H9 (cell line): ENCODE measurements around the gene PDCL3. TPM values are rescaled to one million over a fixed set of nuclear protein-coding genes. Genes with fewer than 3 reads are reported as not detected.

Experiments
- DNase-seq: peaks from one replicate; pipeline ENCODE4 v3.0.0-alpha.2; 2017
- H2AFZ ChIP-seq: one replicate; pipeline ENCODE4 v1.6.1; 2013; ENCODE audit warnings: mild to moderate bottlenecking, low read length, control low read depth, moderate library complexity
- H2AK5ac ChIP-seq: 2 replicates; pipeline ENCODE4 v1.6.1; 2013; ENCODE audit warnings: low read length, control low read depth, mixed read lengths; ENCODE audit not compliant: insufficient read length
- H2BK120ac ChIP-seq: one replicate; pipeline ENCODE4 v1.6.1; 2013; ENCODE audit warnings: low read depth, mild to moderate bottlenecking, low read length, control low read depth, inconsistent platforms; ENCODE audit not compliant: poor library complexity, severe bottlenecking
- H2BK12ac ChIP-seq: 2 replicates; pipeline ENCODE4 v1.6.1; 2013; ENCODE audit warnings: low read length, control low read depth, mixed read lengths, low read depth; ENCODE audit not compliant: insufficient read length
- H2BK15ac ChIP-seq: 2 replicates; pipeline ENCODE4 v1.6.1; 2013; ENCODE audit warnings: low read depth, low read length, control low read depth
- H2BK20ac ChIP-seq: one replicate; pipeline ENCODE4 v1.6.1; 2013; ENCODE audit warnings: low read depth, mild to moderate bottlenecking, low read length, control low read depth, inconsistent platforms; ENCODE audit not compliant: poor library complexity, severe bottlenecking
- H2BK5ac ChIP-seq: 2 replicates; pipeline ENCODE4 v1.6.1; 2013; ENCODE audit warnings: low read length, control low read depth, mixed read lengths; ENCODE audit not compliant: insufficient read length
- H3K14ac ChIP-seq: 2 replicates; pipeline ENCODE4 v1.6.1; 2013; ENCODE audit warnings: low read length, control low read depth; ENCODE audit not compliant: insufficient read depth
- H3K18ac ChIP-seq: 2 replicates; pipeline ENCODE4 v1.6.1; 2013; ENCODE audit warnings: low read depth, mild to moderate bottlenecking, mixed read lengths, low read length, control low read depth; ENCODE audit not compliant: insufficient read length
- H3K23ac ChIP-seq: 2 replicates; pipeline ENCODE4 v1.6.1; 2013; ENCODE audit warnings: low read length, control low read depth, mixed read lengths, low read depth; ENCODE audit not compliant: insufficient read length
- H3K23me2 ChIP-seq: 2 replicates; pipeline ENCODE4 v1.6.1; 2013; ENCODE audit warnings: low read depth, mild to moderate bottlenecking, mixed read lengths, low read length, control low read depth; ENCODE audit not compliant: insufficient read length, poor library complexity, severe bottlenecking
- H3K27ac ChIP-seq: 2 replicates; pipeline ENCODE4 v1.5.1; 2013; ENCODE audit warnings: low read length, control low read depth, mixed read lengths, low read depth; ENCODE audit not compliant: insufficient read length
- H3K27me3 ChIP-seq: 2 replicates; pipeline ENCODE4 v1.6.1; 2013; ENCODE audit warnings: low read length, control low read depth, inconsistent platforms; ENCODE audit not compliant: insufficient read depth
- H3K4ac ChIP-seq: 2 replicates; pipeline ENCODE4 v1.6.1; 2013; ENCODE audit warnings: low read depth, mild to moderate bottlenecking, control low read depth, inconsistent platforms, low read length, moderate library complexity
- H3K4me1 ChIP-seq: 2 replicates; pipeline ENCODE4 v1.6.1; 2013; ENCODE audit warnings: low read length, control low read depth, inconsistent platforms; ENCODE audit not compliant: insufficient read depth
- H3K4me2 ChIP-seq: 2 replicates; pipeline ENCODE4 v1.6.1; 2013; ENCODE audit warnings: low read length, control low read depth, mixed read lengths; ENCODE audit not compliant: insufficient read length, insufficient read depth
- H3K56ac ChIP-seq: 2 replicates; pipeline ENCODE4 v1.6.1; 2013; ENCODE audit warnings: low read depth, mild to moderate bottlenecking, mixed read lengths, low read length, control low read depth; ENCODE audit not compliant: insufficient read length
- H3K79me1 ChIP-seq: 2 replicates; pipeline ENCODE4 v1.6.1; 2013; ENCODE audit warnings: low read depth, mild to moderate bottlenecking, moderate library complexity, low read length, control low read depth, inconsistent platforms; ENCODE audit not compliant: insufficient read depth, poor library complexity, severe bottlenecking
- H3K79me2 ChIP-seq: 2 replicates; pipeline ENCODE4 v1.6.1; 2013; ENCODE audit warnings: low read length, control low read depth, inconsistent platforms; ENCODE audit not compliant: insufficient read depth
- H3K9ac ChIP-seq: 2 replicates; pipeline ENCODE4 v1.6.1; 2013; ENCODE audit warnings: low read length, control low read depth, mixed read lengths; ENCODE audit not compliant: insufficient read length; ENCODE audit errors: extremely low read depth
- H3K9me3 ChIP-seq: one replicate; pipeline ENCODE4 v1.6.1; 2013; ENCODE audit warnings: low read depth, low read length, inconsistent platforms; ENCODE audit not compliant: control insufficient read depth
- H3T11ph ChIP-seq: one replicate; pipeline ENCODE4 v1.6.1; 2013; ENCODE audit warnings: mild to moderate bottlenecking, low read length, control low read depth, inconsistent platforms
- H4K20me1 ChIP-seq: one replicate; pipeline ENCODE4 v1.6.1; 2013; ENCODE audit not compliant: control insufficient read depth, insufficient read length, insufficient read depth
- H4K5ac ChIP-seq: 2 replicates; pipeline ENCODE4 v1.6.1; 2013; ENCODE audit warnings: low read depth, mild to moderate bottlenecking, mixed read lengths, low read length, control low read depth; ENCODE audit not compliant: insufficient read length
- H4K8ac ChIP-seq: replicated peaks from 2 replicates; pipeline ENCODE4 v1.6.1; 2013; ENCODE audit warnings: low read length, control low read depth, mixed read lengths, low read depth; ENCODE audit not compliant: insufficient read length
- H4K91ac ChIP-seq: 2 replicates; pipeline ENCODE4 v1.6.1; 2013; ENCODE audit warnings: low read depth, mild to moderate bottlenecking, moderate library complexity, mixed read lengths, low read length, control low read depth; ENCODE audit not compliant: insufficient read length
- H3K27ac Mint-ChIP-seq, 3 experiments: 2 replicates in 2 of 3; 3 replicates in 1 of 3; pipeline ENCODE4 v1.8.0; 2020 to 2021; ENCODE audit warnings: mixed read lengths in 3 of 3, mild to moderate bottlenecking in 1 of 3, moderate library complexity in 1 of 3
- H3K27me3 Mint-ChIP-seq: 2 replicates; pipeline ENCODE4 v1.8.0; 2021; ENCODE audit warnings: low read depth, mild to moderate bottlenecking, moderate library complexity, mixed read lengths
- H3K36me3 Mint-ChIP-seq, 3 experiments: 2 replicates in 2 of 3; 3 replicates in 1 of 3; pipeline ENCODE4 v1.8.0; 2020 to 2021; ENCODE audit warnings: low read depth in 3 of 3, mixed read lengths in 3 of 3; ENCODE audit not compliant: insufficient read depth in 1 of 3
- H3K4me1 Mint-ChIP-seq, 2 experiments: 2 replicates each; pipeline ENCODE4 v1.8.0; 2020; ENCODE audit warnings: mixed read lengths in 2 of 2
- H3K4me3 Mint-ChIP-seq, 2 experiments: 2 replicates in 1 of 2; 3 replicates in 1 of 2; pipeline ENCODE4 v1.8.0; 2020 to 2021; ENCODE audit warnings: mild to moderate bottlenecking in 2 of 2, mixed read lengths in 2 of 2, moderate library complexity in 1 of 2
- H3K9me3 Mint-ChIP-seq, 2 experiments: 2 replicates in 1 of 2; 3 replicates in 1 of 2; pipeline ENCODE4 v1.8.0; 2020; ENCODE audit warnings: mild to moderate bottlenecking in 2 of 2, mixed read lengths in 2 of 2, moderate library complexity in 1 of 2
- CTCF ChIP-seq: fragments of 200-600 bp; sonication (generic); conservative IDR thresholded peaks from 3 replicates; pipeline ENCODE4 v1.8.0; 2021; ENCODE audit warnings: antibody characterized with exemption, mild to moderate bottlenecking
- WGBS: extraction: QIAGEN DNeasy Blood & Tissue Kit; methylation state at CpG from one replicate; pipeline ENCODE4 v1.1.7; 2013; ENCODE audit warnings: missing lambda C conversion rate, low lambda C conversion rate, mixed read lengths; ENCODE audit not compliant: insufficient read length; ENCODE audit errors: extremely low coverage; 5-methylcytosine and 5-hydroxymethylcytosine counted together
- total RNA-seq: library from RNA; stranded (reverse); gene quantifications from 2 replicates; pipeline ENCODE4 v1.2.1, GENCODE V29; 2021

The PDCL3 gene
- total RNA-seq, 1 experiment from 2014 or later: 39.4 TPM

GRCh38 chr2:100589527-100589926, 26.7 kb downstream of the PDCL3 start:
- H3K9me3 ChIP-seq: no peaks in the 10 kb centered on the region
- no peak overlapping the region for H3K4me2 ChIP-seq
- no CpG with 5 or more reads among the region's 3 CpGs for WGBS
- H2AFZ ChIP-seq: no peak overlapping the region
- no peaks in the 10 kb centered on the region for H3K79me2 ChIP-seq
- no peak overlapping the region for H4K5ac ChIP-seq
- no peaks in the 10 kb centered on the region for H3K27me3 ChIP-seq
- no peaks in the 10 kb centered on the region for H3K4me1 Mint-ChIP-seq
- H3K9me3 Mint-ChIP-seq: peaks cover 0 to 3% of the 10 kb centered on the region in 2 experiments; a peak in 2 of 5 replicates
- no peak overlapping the region for H2BK15ac ChIP-seq
- no peaks in the 10 kb centered on the region for H3K23me2 ChIP-seq
- no peak overlapping the region for H3K9ac ChIP-seq
- no peak overlapping the region for H2BK120ac ChIP-seq
- H3K4me3 Mint-ChIP-seq: no peak overlapping the region
- H3K23ac ChIP-seq: no peak overlapping the region
- no peaks in the 10 kb centered on the region for H4K20me1 ChIP-seq
- no peak overlapping the region for H4K91ac ChIP-seq
- H3K27ac Mint-ChIP-seq: no peak overlapping the region
- no peak overlapping the region for H3K18ac ChIP-seq
- H2AK5ac ChIP-seq: no peak overlapping the region
- H4K8ac ChIP-seq: no peak overlapping the region
- no peak for DNase-seq
- H3K36me3 Mint-ChIP-seq: no peaks in the 10 kb centered on the region
- H3K27me3 Mint-ChIP-seq: peaks cover 11% of the 10 kb centered on the region; the same call in 1 of the 2 replicates
- no peak overlapping the region for H2BK20ac ChIP-seq
- H3T11ph ChIP-seq: no peak overlapping the region
- H3K56ac ChIP-seq: no peak overlapping the region
- H3K79me1 ChIP-seq: no peaks in the 10 kb centered on the region
- no peak overlapping the region for H3K4ac ChIP-seq
- TF ChIP-seq CTCF: no peak
- H3K27ac ChIP-seq: no peak overlapping the region
- H2BK12ac ChIP-seq: no peak overlapping the region
- H3K4me1 ChIP-seq: no peaks in the 10 kb centered on the region
- no peak overlapping the region for H3K14ac ChIP-seq
- no peak overlapping the region for H2BK5ac ChIP-seq
